WTC11 (cell line): Measurements from ENCODE around the gene CEP295NL. TPM values are rescaled to one million over a fixed set of nuclear protein-coding genes. Genes with fewer than 3 reads are reported as not detected.

ENCODE experiments used
- ATAC-seq: fragments of 200-7000 bp; cut with Tn5 transposase; 2 replicates; pipeline ENCODE4 v1.10.0; 2021; ENCODE audit warnings: mild to moderate bottlenecking, moderate library complexity
- CTCF ChIA-PET: fragments of 300-600 bp; sonication (Branson Sonifier 250); formaldehyde crosslinking; loops from one replicate; lab custom pipeline; 2021; ENCODE audit warnings: antibody characterized with exemption; lab: Charles Lee
- POLR2A ChIA-PET: fragments of 350-600 bp; sonication (Branson Sonifier 250); formaldehyde crosslinking; loops from one replicate; lab custom pipeline; 2021; ENCODE audit warnings: antibody characterized with exemption; lab: Charles Lee
- DNase-seq: peaks from one replicate; pipeline ENCODE4 v3.0.0; 2021; ENCODE audit warnings: low spot score
- H3K27ac Mint-ChIP-seq: 2 replicates; pipeline ENCODE4 v1.8.0; 2021; ENCODE audit warnings: mixed read lengths
- H3K27me3 Mint-ChIP-seq: 2 replicates; pipeline ENCODE4 v1.8.0; 2021; ENCODE audit warnings: low read depth, mild to moderate bottlenecking, moderate library complexity, mixed read lengths
- H3K36me3 Mint-ChIP-seq: 2 replicates; pipeline ENCODE4 v1.8.0; 2021; ENCODE audit warnings: mixed read lengths
- H3K4me1 Mint-ChIP-seq: 2 replicates; pipeline ENCODE4 v1.8.0; 2022; ENCODE audit warnings: mixed read lengths
- H3K4me3 Mint-ChIP-seq: 2 replicates; pipeline ENCODE4 v1.8.0; 2021; ENCODE audit warnings: mild to moderate bottlenecking, moderate library complexity, mixed read lengths
- H3K9me3 Mint-ChIP-seq: 2 replicates; pipeline ENCODE4 v1.8.0; 2021; ENCODE audit warnings: mixed read lengths
- AFF4 ChIP-seq: sonication (generic); formaldehyde crosslinking; IDR thresholded peaks from 2 replicates; pipeline ENCODE4 v1.8.1; 2023; ENCODE audit warnings: mild to moderate bottlenecking, missing genetic modification reagents, borderline replicate concordance
- ATF1 ChIP-seq: sonication (generic); formaldehyde crosslinking; IDR thresholded peaks from 2 replicates; pipeline ENCODE4 v1.8.1; 2023; ENCODE audit warnings: mild to moderate bottlenecking, moderate library complexity, missing genetic modification reagents
- ATF6 ChIP-seq: sonication (generic); formaldehyde crosslinking; IDR thresholded peaks from 2 replicates; pipeline ENCODE4 v1.8.1; 2023; ENCODE audit warnings: mild to moderate bottlenecking, missing genetic modification reagents
- CDX4 ChIP-seq: fragments of 250-450 bp; sonication (Bioruptor Pico); IDR thresholded peaks from 2 replicates; pipeline ENCODE4 v1.9.0; 2021; ENCODE audit warnings: moderate library complexity, mild to moderate bottlenecking, inconsistent platforms, borderline replicate concordance
- ESRRA ChIP-seq: sonication (generic); formaldehyde crosslinking; IDR thresholded peaks from 2 replicates; pipeline ENCODE4 v1.8.1; 2022; ENCODE audit warnings: mild to moderate bottlenecking, missing genetic modification reagents, borderline replicate concordance
- ETV6 ChIP-seq: sonication (generic); formaldehyde crosslinking; IDR thresholded peaks from 2 replicates; pipeline ENCODE4 v1.8.1; 2022; ENCODE audit warnings: mild to moderate bottlenecking, missing genetic modification reagents
- FOXJ3 ChIP-seq: sonication (generic); formaldehyde crosslinking; IDR thresholded peaks from 2 replicates; pipeline ENCODE4 v1.9.0; 2021; ENCODE audit warnings: missing genetic modification reagents, mild to moderate bottlenecking, borderline replicate concordance
- FOXP1 ChIP-seq: sonication (generic); formaldehyde crosslinking; IDR thresholded peaks from 2 replicates; pipeline ENCODE4 v1.8.0; 2022; ENCODE audit warnings: missing genetic modification reagents, mild to moderate bottlenecking, moderate library complexity, borderline replicate concordance
- GRHL2 ChIP-seq: fragments of 250-450 bp; sonication (Bioruptor Pico); IDR thresholded peaks from 2 replicates; pipeline ENCODE4 v1.8.0; 2022; ENCODE audit warnings: mild to moderate bottlenecking, moderate library complexity; ENCODE audit not compliant: insufficient replicate concordance, severe bottlenecking
- MLX ChIP-seq: sonication (generic); formaldehyde crosslinking; IDR thresholded peaks from 2 replicates; pipeline ENCODE4 v1.8.1; 2023; ENCODE audit warnings: mild to moderate bottlenecking, missing genetic modification reagents, moderate library complexity
- MYBL2 ChIP-seq: sonication (generic); formaldehyde crosslinking; IDR thresholded peaks from 2 replicates; pipeline ENCODE4 v1.8.1; 2023; ENCODE audit warnings: mild to moderate bottlenecking, moderate library complexity, missing genetic modification reagents
- NR1H2 ChIP-seq: sonication (generic); formaldehyde crosslinking; IDR thresholded peaks from 2 replicates; pipeline ENCODE4 v1.9.0; 2021; ENCODE audit warnings: mild to moderate bottlenecking, moderate library complexity, missing genetic modification reagents
- NR2C2 ChIP-seq: sonication (generic); formaldehyde crosslinking; IDR thresholded peaks from 2 replicates; pipeline ENCODE4 v1.8.0; 2022; ENCODE audit warnings: mild to moderate bottlenecking, missing genetic modification reagents
- OVOL2 ChIP-seq: fragments of 250-450 bp; sonication (Bioruptor Pico); IDR thresholded peaks from 2 replicates; pipeline ENCODE4 v1.9.0; 2021; ENCODE audit warnings: mild to moderate bottlenecking, borderline replicate concordance
- PREB ChIP-seq: sonication (generic); formaldehyde crosslinking; IDR thresholded peaks from 2 replicates; pipeline ENCODE4 v1.8.1; 2022; ENCODE audit warnings: mild to moderate bottlenecking, missing genetic modification reagents, moderate library complexity, borderline replicate concordance
- RELA ChIP-seq: sonication (generic); formaldehyde crosslinking; IDR thresholded peaks from 2 replicates; pipeline ENCODE4 v1.8.1; 2022; ENCODE audit warnings: missing genetic modification reagents, mild to moderate bottlenecking, borderline replicate concordance
- SMAD3 ChIP-seq: sonication (generic); formaldehyde crosslinking; IDR thresholded peaks from 2 replicates; pipeline ENCODE4 v1.8.0; 2022; ENCODE audit warnings: missing genetic modification reagents, mild to moderate bottlenecking, borderline replicate concordance
- SOX15 ChIP-seq: fragments of 250-450 bp; sonication (Bioruptor Pico); IDR thresholded peaks from 2 replicates; pipeline ENCODE4 v1.9.0; 2021; ENCODE audit warnings: mild to moderate bottlenecking
- SP1 ChIP-seq: sonication (generic); formaldehyde crosslinking; conservative IDR thresholded peaks from 2 replicates; pipeline ENCODE4 v1.8.1; 2022; ENCODE audit warnings: missing genetic modification reagents
- TP53 ChIP-seq: sonication (generic); formaldehyde crosslinking; IDR thresholded peaks from 2 replicates; pipeline ENCODE4 v1.8.1; 2023; ENCODE audit warnings: mild to moderate bottlenecking, missing genetic modification reagents
- ZBTB43 ChIP-seq: sonication (generic); formaldehyde crosslinking; IDR thresholded peaks from 2 replicates; pipeline ENCODE4 v1.8.1; 2023; ENCODE audit warnings: mild to moderate bottlenecking, missing genetic modification reagents
- ZNF219 ChIP-seq: sonication (generic); formaldehyde crosslinking; IDR thresholded peaks from 2 replicates; pipeline ENCODE4 v1.8.0; 2023; ENCODE audit warnings: missing genetic modification reagents, mild to moderate bottlenecking, borderline replicate concordance
- total RNA-seq: library from RNA; stranded (reverse); gene quantifications from 3 replicates; pipeline ENCODE4 v1.2.3, GENCODE V29; 2021
- TF ChIP-seq, protein P1 (sequence below): sonication (generic); formaldehyde crosslinking; IDR thresholded peaks from 2 replicates; pipeline ENCODE4 v1.8.0; 2022; ENCODE audit warnings: mild to moderate bottlenecking, missing genetic modification reagents
- TF ChIP-seq, protein P2 (sequence below): sonication (generic); formaldehyde crosslinking; IDR thresholded peaks from 2 replicates; pipeline ENCODE4 v1.8.1; 2022; ENCODE audit warnings: low read depth, missing genetic modification reagents, borderline replicate concordance

CEP295NL gene
- total RNA-seq, 1 experiment from 2014 or later = 0.61 TPM

DNA sequence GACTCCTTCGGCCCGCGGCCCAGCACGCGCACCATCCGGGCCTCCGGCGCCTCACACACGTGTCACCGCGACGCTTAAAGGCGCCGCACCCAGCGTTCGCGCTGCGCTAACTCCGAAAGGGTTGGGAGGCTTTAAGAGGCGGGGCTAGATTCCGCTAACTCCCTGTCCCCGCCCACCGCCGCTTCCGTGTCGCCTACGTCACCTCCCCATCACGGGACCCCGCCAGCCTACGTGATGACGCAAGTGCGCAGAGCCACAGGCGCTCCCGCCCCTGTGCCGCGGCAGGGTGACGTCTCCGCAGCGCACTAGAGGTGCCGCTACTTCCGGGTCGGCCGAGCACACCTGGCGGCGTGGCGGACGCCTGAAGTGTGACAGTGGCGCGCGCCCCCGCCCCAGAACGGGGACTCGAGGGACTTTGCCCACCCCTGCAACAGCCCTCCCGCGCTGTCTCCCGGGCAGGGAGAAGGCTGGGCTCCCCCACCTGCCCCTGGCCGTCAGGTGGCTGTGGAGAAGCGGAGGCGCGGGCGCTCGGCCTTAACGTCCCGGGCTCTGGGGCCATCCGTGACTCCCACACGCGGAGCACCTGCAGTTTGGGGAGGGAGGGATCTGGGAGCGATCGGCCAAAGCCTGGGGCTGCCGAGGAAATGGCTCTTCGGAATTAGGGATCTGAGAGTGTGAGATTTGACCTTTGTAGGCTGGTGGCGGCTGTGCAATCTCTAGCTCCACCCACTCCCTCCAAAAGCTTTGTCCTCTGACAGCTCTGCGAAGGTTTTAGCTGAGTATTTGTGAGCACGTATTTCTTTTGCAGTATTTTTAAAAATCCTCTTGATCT, 62.0 kb downstream of the CEP295NL start, which contains the start of gene USP36:
TSS of gene USP36 (minus strand) at position 35 of the 832 bp plus-strand sequence. CDS start 4,451 bp downstream, outside the sequence.
- CTCF ChIA-PET = interaction anchor here (0.7 to 4.2 kb wide), 6 partner anchors 12 to 131 kb away, joined by 3 to 27 read pairs (median 4); no protein-coding TSS in a partner anchor
- peak within 1 kb of the TSS; percentile 87 for H3K27ac Mint-ChIP-seq
- DNase-seq (peak; percentile 99), ATAC-seq (peak; percentile 90)
- H3K4me3 Mint-ChIP-seq = peak within 1 kb of the TSS; percentile 84
- no peaks in the 10 kb centered on the region for H3K9me3 Mint-ChIP-seq
- peaks cover 18% of the 10 kb centered on the region for H3K36me3 Mint-ChIP-seq
- POLR2A ChIA-PET = no interaction called here
- peaks cover 21% of the 10 kb centered on the region for H3K4me1 Mint-ChIP-seq
- no peaks in the 10 kb centered on the region for H3K27me3 Mint-ChIP-seq
- peak; percentile 67; the same call in 1 of the 2 replicates for TF ChIP-seq FOXP1 (CRISPR knock-in tag)
- no peak for TF ChIP-seq ZNF219 (CRISPR knock-in tag)
- TF ChIP-seq, protein P1, sequence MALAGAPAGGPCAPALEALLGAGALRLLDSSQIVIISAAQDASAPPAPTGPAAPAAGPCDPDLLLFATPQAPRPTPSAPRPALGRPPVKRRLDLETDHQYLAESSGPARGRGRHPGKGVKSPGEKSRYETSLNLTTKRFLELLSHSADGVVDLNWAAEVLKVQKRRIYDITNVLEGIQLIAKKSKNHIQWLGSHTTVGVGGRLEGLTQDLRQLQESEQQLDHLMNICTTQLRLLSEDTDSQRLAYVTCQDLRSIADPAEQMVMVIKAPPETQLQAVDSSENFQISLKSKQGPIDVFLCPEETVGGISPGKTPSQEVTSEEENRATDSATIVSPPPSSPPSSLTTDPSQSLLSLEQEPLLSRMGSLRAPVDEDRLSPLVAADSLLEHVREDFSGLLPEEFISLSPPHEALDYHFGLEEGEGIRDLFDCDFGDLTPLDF = no peak
- no peak for TF ChIP-seq CDX4 (CRISPR knock-in tag)
- TF ChIP-seq SOX15 (CRISPR knock-in tag) = no peak
- no peak for TF ChIP-seq MLX (CRISPR knock-in tag)
- no peak; the same call in 1 of the 2 replicates for TF ChIP-seq TP53 (CRISPR knock-in tag)
- TF ChIP-seq PREB (CRISPR knock-in tag) = no peak; the same call in 1 of the 2 replicates
- TF ChIP-seq OVOL2 = no peak
- no peak for TF ChIP-seq GRHL2 (CRISPR knock-in tag)
- TF ChIP-seq ETV6 (CRISPR knock-in tag) = peak; percentile 43; the same call in 1 of the 2 replicates
- TF ChIP-seq ZBTB43 (CRISPR knock-in tag) = no peak
- TF ChIP-seq NR2C2 (CRISPR knock-in tag) = no peak
- no peak; the same call in 1 of the 2 replicates for TF ChIP-seq MYBL2
- TF ChIP-seq SP1 (CRISPR knock-in tag) = peak; percentile 100
- TF ChIP-seq ATF1 (CRISPR knock-in tag) = no peak
- no peak for TF ChIP-seq ESRRA (CRISPR knock-in tag)
- no peak for TF ChIP-seq FOXJ3
- TF ChIP-seq, protein P2, sequence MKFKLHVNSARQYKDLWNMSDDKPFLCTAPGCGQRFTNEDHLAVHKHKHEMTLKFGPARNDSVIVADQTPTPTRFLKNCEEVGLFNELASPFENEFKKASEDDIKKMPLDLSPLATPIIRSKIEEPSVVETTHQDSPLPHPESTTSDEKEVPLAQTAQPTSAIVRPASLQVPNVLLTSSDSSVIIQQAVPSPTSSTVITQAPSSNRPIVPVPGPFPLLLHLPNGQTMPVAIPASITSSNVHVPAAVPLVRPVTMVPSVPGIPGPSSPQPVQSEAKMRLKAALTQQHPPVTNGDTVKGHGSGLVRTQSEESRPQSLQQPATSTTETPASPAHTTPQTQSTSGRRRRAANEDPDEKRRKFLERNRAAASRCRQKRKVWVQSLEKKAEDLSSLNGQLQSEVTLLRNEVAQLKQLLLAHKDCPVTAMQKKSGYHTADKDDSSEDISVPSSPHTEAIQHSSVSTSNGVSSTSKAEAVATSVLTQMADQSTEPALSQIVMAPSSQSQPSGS (CRISPR knock-in tag) = no peak
- TF ChIP-seq SMAD3 (CRISPR knock-in tag) = peak; percentile 5; the same call in 1 of the 2 replicates
- no peak for TF ChIP-seq AFF4
- no peak for TF ChIP-seq NR1H2 (CRISPR knock-in tag)
- TF ChIP-seq ATF6 = no peak
- TF ChIP-seq RELA (CRISPR knock-in tag) = no peak
